Measurements from ENCODE around the gene HOXD9.

Gene HOXD9

DNA sequence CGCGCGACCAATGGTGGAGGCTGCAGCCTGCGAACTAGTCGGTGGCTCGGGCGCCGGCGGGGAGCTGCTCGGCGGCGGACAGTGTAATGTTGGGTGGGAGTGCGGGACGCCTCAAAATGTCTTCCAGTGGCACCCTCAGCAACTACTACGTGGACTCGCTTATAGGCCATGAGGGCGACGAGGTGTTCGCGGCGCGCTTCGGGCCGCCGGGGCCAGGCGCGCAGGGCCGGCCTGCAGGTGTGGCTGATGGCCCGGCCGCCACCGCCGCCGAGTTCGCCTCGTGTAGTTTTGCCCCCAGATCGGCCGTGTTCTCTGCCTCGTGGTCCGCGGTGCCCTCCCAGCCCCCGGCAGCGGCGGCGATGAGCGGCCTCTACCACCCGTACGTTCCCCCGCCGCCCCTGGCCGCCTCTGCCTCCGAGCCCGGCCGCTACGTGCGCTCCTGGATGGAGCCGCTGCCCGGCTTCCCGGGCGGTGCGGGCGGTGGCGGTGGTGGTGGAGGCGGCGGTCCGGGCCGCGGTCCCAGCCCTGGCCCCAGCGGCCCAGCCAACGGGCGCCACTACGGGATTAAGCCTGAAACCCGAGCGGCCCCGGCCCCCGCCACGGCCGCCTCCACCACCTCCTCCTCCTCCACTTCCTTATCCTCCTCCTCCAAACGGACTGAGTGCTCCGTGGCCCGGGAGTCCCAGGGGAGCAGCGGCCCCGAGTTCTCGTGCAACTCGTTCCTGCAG lies at the start of gene HOXD9:
HOXD9 (plus strand) TSS at position 37 of the 728 bp plus-strand sequence; CDS start at position 87, 50 bp downstream.
- no peak for DNase-seq (ENCODE audit: low read depth in 2 of 2)

DNA sequence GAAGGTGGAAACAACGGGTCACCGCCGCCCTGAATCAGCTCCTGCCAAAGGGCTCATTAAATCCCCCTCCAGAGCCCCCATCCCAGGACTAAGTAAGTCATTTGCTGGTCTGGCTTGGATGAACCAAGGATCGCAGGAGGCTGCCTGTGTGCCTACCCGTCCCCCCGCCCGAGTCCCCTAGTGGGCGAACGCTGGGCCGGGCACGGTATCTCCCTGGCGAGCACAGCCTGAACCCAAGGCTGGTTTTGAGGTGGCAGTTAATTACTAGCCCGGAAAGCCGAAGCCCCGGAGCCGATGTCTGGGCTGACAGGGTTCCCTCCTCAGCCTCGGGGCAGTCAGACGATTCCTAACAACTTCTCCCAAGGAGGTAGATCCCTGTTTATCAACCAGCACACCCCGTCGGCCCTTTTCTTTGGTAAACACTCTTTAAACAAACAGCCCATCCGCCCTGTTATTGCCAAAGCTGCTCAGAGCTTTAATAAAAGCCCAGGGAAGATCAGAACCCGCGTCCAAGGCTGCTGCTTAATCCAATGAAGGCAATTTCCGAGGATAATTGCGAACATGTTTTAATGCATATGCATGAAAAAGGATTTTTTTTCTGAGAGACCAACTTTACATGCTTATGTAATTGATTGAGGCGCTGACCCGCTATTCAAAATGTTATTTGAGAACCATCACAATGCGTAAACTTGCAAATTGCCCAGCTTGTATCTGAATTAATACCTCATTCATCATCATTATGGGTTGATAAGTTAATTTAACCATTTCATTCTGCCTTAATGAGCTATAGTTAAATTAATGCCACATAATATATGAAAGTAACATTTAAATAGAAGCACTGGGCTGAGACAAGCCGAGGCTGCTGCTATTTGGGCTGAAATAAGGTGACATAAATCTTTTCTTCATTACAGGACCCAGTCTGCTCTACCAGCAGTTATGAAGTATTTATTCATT lies 49.3 kb upstream of the HOXD9 start:
- no peak for DNase-seq (ENCODE audit: low read depth in 2 of 2)

DNA sequence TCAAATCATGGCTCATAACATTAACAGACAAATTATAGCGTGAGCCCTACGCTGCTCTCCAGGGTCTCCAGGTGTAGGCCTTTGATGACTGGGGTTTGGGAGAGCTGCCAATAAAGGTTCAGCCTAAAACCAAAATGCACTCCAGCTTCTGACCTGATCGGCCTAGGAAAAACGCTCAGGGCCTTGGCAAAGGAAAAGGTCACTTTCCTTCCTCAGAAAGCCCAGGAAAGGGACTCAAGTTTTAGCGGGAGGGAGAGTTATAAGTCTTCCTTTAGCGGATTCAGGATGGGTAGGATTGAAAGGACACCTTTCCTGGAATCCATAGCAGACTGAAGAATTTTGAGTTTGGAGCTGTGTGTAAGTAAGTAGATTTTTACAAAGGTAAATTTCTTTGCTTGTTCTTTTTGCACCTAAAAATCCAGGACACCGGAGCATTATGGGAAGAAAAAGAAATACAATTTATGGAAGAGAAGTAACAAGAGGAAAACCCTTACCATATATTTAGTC lies 47.5 kb upstream of the HOXD9 start:
- DNase-seq (ENCODE audit: low read depth in 2 of 2), result no peak

DNA sequence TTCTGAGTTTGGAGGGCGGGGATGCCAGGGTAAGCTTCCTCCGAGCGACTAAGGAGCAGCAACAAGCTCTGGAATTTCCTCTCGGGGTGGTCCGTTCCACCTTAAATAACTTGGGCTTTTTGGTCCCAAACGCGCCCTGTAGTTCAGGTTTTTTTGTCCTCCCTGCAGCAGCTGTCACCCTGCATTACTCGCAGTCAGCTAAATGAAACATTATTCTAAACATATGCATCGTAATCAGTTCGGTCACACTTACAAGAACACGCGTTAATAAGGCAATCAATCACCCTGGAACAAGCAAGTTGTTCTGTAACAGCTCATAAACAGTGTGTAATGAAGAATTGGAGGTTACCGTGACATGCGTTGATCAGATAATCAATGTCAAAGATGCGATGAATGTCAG lies 47.0 kb upstream of the HOXD9 start:
- no peak for DNase-seq (ENCODE audit: low read depth in 2 of 2)

DNA sequence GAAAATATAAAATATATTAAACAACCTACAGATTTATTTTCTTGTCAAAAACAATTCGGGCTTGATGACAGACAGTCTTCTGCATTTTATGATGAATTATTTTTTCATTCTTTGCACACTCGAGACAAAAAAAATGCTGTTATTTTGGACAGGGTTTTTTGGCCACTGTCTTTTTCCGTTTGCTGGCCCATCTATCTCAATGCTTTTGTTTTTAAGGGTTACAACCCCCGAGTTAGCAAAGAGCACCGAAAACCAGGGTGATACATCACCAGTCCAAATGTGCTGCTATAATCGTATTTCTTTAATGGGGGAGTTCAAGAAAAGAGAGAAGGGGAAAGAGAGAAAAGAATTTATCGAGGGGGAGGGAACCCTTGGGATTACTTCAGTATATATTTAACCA lies 46.5 kb upstream of the HOXD9 start:
- DNase-seq (ENCODE audit: low read depth in 2 of 2), result no peak

DNA sequence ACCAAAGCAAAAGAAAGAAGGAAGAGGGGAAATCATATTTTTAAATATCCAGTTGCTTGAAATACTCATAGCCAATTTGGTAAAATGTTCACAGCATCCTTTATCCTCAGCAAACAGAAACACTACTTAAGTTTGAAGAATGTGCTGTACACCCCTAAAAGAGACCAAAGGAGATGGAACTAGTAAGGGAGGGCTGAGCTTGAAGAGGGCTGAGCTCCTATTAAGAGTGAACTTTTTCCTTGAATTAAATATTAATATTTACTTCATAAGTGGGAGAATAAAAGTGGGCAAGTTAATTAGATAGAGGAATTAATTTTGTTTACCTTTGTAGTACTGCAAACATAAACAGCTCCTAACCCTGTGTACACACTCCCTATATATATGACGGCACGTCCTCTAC lies 45.7 kb upstream of the HOXD9 start:
- DNase-seq (ENCODE audit: low read depth in 2 of 2), result no peak

DNA sequence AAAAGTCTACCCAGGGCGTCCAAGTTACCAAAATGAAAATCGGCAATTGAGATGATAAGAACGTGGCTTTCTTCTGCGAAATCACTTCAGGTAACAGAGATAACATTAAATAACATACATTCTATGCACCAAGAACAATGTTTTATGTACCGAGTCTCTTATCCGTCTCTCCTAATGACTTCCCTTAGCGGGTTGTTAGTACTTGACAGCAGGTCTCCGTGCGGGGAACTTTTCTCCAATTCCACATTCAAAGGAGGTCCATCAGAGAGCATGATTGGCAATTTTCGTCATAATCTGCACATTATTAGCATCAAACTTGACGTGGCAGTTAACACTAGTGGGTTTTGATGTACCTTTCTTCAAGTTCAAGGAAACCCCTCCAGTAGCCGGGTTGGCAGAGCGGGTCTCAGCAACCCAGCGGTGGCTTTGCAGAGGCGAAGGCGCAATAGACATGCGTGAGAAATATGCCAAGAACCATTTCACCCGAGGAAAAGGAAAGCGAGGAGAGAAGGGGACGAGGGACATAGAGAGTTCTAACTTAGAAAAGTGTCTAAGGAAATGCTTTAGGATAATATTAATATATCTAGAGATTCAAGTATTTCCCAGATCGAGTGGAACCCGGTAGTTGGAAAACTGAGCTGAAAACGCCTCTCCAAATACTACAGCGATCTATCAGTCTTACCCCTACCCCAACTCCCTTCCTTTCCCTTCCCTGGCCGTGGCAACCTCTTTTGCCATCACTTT lies 43.8 kb upstream of the HOXD9 start:
- DNase-seq (ENCODE audit: low read depth in 2 of 2), result no peak

DNA sequence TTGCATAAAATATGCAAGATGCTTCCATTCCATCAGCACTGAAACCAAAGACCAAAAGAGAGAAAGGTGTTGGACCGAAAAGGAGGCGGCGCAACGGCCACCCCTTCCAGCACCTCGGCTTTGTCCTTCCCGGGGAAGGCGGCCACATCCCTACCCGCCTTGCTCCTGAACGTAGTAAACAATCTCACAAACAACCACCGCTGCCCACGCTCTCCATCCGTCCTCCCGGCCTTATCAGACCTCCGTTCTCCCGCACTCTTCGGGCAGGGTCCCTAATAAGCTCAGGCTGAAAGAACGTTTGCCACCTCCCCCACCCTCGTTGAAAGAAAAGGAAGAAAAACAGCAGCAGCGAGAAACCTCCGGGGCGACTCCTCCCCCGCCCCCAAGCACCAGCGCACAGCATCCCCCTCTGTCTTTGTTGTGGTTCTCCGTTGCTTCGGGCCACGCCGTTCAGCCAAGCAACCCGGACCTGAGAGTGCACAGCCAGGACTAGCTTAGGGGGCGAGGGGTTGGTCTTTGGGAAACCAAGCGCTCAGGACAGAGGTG lies 43.2 kb upstream of the HOXD9 start:
- DNase-seq (ENCODE audit: low read depth in 2 of 2), result no peak

DNA sequence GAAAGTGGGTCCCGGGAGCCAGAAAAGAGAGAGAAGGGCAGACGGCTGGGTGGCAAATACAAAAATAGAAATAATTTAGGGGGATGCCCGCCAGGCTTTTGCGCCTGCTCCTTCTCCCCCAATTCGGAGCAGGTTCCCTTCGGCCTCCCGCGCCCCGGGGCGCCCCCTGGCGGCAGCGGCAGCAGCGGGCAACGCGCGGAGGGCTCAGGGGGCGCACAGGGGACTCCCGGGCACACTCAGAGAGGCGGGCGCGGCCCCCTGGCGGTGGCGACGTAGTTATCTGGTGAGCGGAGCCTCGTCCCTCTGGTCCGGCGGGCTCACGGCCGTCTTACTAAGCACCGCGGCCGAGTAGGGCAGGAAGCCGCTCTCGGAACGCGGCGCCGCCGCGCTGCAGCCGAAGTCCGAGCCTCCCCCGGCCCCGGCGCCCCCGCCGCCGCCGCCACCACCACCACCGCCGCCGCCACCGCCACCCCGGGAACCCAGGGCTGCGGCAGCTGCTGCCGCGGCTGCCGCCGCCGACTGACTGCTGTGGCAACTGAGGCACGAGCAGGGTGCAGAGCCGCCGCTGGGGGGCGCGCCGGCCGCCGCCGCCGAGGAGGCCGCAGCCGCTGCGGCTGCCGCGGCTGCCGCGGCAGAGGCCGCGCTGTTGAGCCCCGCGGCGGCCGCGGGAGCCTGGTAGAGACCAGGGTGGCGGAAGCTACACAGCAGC lies 42.5 kb upstream of the HOXD9 start:
- no peak for DNase-seq (ENCODE audit: low read depth in 2 of 2)

DNA sequence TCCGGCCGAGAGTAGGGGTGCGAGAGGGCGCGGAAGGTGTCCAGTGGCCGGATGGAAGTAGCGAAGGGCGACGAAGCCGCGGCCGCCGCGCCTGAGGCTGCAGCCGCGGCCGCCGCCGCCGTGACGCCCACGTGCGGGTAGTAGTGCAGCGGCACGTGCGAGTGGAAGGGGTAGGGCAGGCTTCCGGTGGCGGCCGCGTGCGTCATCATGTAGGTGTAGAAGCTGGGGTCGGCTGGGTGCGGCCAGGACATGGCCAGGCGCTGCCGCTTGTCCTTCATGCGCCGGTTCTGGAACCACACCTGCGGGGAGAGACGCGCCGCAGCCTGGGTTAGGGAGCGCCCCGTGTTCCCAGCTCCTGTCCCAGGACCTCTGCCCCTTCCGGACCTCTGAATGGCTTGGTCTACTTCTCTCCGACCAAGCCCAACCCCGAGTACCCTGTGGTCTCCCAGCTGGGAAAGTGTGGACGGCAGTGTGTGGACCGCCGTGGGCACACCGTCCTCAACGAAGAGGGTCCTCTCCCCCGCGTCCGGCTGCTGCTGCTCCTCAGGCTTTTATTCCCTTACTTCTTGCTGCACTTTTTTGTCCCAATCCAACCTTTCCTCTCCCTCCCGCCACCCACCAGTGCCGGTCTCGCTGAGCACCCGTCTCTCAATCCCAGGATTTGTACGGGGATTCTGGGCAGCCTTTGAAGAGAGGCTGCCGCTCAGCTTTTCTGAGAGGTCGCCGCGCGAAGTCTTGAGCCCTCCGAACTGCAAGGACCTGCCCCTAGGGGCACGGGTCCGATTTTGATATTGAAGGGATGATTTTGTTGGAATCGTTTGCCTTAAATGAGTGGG lies 41.8 kb upstream of the HOXD9 start:
- DNase-seq (ENCODE audit: low read depth in 2 of 2), result no peak

DNA sequence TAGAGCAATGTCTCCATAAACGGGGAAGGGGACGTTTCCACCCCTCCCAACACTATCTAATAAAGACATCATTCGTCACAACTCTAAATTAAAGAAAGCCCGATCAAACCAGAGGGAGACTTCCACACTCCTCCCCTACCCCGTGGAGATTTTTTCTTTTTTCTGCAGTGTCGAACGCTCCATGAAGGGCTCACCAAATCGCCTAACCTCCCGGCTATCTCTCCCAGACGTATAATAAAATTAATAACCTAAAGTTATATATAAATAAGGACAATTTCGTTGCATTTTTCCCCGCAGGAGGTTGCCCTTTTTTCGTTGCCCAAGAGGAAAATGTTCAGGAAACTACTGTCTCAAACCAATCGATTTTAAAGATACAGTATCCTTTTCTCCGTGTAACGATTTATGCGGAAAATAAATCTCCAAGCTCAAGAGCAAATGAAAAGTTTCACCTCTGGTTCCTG lies 41.1 kb upstream of the HOXD9 start:
- DNase-seq (ENCODE audit: low read depth in 2 of 2), result no peak

DNA sequence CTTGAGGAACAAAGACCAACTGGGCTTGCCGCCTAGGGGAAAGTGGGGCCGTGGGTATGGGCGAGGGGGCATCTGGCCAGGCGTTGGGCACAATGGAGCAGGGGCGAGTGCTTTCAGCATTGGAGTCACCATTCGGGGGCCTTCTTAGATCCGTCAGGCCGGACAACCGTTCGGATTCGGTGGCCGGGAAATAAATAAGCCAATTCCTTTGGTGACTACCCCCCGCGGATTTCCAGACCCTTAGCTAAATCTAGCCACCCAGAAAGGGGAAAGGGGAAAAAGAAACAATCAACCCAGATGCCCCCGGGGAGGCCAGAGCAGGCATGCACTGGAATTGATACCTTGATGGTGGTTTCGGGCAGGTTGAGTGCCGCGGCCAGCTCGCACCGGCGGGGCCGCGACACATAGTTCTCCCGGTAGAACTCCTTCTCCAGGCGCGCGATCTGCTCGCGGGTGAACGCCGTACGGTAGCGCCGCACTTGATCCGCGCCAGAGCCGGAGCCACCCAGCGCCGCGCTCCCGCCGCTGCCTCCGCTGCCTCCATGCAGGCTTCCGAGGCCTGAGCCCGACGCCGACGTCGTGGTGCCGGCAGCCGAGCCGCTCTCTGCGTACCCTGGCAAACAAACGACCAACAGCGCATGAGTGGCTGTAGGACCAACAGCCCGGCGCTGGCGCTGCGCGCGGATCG lies 40.5 kb upstream of the HOXD9 start:
- DNase-seq (ENCODE audit: low read depth in 2 of 2), result no peak

DNA sequence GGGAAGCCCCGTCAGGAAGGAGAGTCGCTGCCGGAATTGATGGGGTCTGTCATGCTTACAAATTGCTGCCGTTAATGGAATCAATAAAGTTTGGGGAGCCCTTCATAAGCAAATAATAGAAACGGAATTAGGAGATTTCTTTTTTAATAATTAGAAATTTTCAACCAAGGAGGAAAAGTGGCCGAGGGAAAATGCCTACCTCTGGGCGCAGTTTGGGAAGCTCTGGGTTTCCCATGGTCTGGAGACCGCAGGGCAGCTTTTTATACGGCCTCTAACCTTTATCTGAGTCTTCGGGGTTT lies 40.0 kb upstream of the HOXD9 start:
- no peak for DNase-seq (ENCODE audit: low read depth in 2 of 2)

DNA sequence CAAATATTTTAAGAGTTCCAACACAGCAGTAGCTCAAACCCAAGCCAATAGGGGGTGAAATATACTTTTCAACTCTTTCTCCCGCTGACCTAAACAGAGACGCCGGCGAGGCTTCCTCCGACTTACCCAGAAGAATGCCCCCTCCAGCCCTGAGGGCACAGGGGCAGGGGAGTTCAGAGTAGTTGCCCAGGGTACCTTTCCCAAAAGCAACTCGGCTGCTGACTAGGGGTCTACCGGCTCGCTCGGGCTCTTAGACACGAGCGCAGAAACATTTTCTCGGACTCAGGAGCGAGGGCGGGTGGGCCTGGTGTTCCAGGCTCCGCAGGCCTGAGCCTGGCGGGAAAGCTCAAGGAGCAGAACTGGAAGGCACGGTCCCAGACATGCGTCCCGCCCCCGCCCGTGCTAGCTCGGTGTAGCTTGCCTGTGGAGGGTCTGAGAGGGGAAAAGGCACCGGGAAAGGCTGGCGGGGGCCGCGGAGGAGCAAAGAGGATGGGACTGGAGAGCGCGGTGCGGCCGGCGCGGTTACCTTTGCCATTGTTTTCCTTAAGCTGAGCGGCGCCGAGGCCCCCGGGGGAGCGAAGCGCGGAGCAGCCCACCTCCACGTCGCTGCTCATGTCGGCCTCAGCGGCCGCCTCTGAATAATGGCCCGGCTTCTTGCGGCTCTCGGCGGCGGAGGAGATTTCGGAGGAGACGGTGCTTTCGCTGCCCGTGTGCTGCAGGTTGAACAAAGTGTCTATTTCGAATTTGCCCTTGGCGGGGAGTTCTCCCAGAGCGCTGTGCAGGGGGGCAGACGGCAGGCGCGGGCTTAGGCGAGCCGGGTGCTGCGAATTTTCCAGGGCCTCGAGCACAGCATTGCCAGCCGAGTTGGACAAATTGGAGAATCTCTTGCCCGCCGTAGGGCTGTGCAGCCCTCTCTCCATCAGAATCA lies 39.4 kb upstream of the HOXD9 start:
- no peak for DNase-seq (ENCODE audit: low read depth in 2 of 2)

DNA sequence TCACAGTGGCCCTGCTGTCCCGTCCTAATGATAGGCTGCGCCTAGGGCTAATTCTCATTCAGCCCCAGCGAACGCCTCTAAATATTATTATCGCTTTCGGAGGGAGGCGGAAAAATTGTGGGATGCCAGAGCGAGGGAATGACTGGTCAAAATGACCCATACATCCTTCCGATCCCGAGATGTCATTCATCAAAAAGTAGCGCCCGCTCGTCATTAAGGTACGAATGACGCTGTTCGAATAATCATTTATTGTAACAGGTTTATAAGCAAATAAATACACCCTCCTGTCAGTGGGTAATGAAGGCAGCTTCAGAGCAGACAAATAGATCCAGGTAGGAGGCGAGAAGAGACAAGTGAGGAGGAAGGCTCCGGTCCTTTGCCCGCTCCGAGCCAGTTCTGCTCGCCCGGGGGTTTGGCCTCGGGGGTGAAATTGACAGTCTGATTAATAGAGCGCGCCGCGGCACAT lies 38.7 kb upstream of the HOXD9 start, which contains the start of gene EVX2:
EVX2 (minus strand) TSS at position 167 of the 466 bp plus-strand sequence. CDS start 186 bp downstream, outside the sequence.
- no peak for DNase-seq (ENCODE audit: low read depth in 2 of 2)

DNA sequence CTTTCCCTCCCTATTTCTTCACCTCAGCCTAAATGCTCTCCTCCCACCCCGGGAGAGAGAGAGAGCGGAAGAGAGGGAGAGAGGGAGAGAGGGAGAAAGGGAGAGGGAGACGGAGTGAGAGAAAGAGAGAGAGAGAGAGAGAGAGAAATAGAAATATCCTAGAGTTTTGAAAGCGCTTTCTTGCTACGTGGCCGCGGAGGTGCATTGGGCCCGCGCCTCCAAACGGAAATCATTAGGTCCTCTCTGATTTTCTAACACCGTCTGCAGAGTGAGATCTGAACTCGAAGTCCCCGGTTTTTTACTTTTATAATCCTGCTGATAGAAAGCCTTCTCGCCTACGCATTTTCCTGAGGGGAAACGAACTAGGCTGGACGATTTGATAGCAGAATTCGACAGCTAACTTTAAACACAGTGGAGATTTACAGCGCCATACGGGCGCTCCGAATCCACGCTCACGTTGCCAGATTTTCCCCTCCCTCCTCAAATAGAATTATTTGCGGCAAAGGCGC lies 37.9 kb upstream of the HOXD9 start:
- DNase-seq (ENCODE audit: low read depth in 2 of 2), result no peak

DNA sequence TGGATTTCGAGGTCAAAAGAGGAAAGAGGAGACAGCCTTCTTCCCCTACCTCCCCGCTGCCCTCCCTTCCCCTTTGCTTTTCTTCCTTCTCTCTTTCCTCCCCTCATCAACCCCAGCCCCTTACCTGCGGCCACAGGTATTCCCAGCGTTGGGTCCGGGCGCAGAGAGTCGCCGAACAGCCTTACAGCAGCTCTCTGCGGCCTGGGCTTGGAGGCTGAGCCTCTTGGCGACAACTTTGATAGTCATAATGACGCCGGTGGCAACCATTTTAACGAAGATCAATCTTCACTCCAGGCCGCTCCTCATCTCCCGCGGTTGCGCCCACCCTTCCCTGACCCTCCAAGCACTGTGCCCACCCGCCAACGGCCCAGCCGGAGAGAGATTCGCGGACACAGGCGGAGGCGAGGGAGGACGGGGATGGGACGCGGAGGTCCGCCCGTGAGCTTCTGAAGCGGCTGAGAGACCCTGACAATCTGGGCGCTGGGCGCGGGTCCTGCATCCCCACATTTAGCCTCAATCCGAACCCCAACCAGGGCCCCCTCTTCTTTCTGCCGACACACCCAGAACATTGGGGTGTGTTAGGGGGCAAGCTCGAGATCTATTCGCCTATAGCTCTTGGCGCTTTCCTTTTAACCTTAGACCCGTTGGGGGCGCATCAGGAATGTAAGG lies 37.3 kb upstream of the HOXD9 start:
- no peak for DNase-seq (ENCODE audit: low read depth in 2 of 2)
